Activated T-helper 2 cell treated with anti-CD3 and anti-CD28 coated beads, Interferon-gamma antibody, Interleukin-2, Interleukin-4, amounts not matched to agents 10 μg/mL and 5 μg/mL and 100 μg/mL, durations not matched to agents 14 hours and 24 hours and 36 hours (primary cell): Measurements from ENCODE around the gene SMIM1. TPM values are rescaled to one million over a fixed set of nuclear protein-coding genes. Genes with fewer than 3 reads are reported as not detected.
"Not testable (repeated sequence)": the region's sequence is repeated elsewhere in the genome, so short reads cannot be mapped to it uniquely, and the experiment has no call there.

Experiments
- DNase-seq: peaks from one replicate; pipeline ENCODE4 v3.0.0; 2021; ENCODE audit warnings: low spot score
- H3K27ac Mint-ChIP-seq: one replicate; pipeline ENCODE4 v1.8.0; 2021; ENCODE audit warnings: mixed read lengths
- H3K27me3 Mint-ChIP-seq: one replicate; pipeline ENCODE4 v1.8.0; 2021; ENCODE audit warnings: low read depth, mixed read lengths
- H3K36me3 Mint-ChIP-seq: one replicate; pipeline ENCODE4 v1.8.0; 2021; ENCODE audit warnings: low read depth, mixed read lengths
- H3K4me1 Mint-ChIP-seq: one replicate; pipeline ENCODE4 v1.8.0; 2021; ENCODE audit warnings: low read depth, mixed read lengths
- H3K4me3 Mint-ChIP-seq: one replicate; pipeline ENCODE4 v1.8.0; 2021; ENCODE audit warnings: low read depth, mild to moderate bottlenecking, moderate library complexity, mixed read lengths
- H3K9me3 Mint-ChIP-seq: one replicate; pipeline ENCODE4 v1.8.0; 2021; ENCODE audit warnings: mixed read lengths
- intact Hi-C: fragments of 100-400 bp; cut with micrococcal nuclease; formaldehyde crosslinking; loops from one replicate; pipeline ENCODE4 v1.15.1; 2023
- total RNA-seq: library from RNA; stranded (reverse); gene quantifications from 2 replicates; pipeline ENCODE4 v1.2.3, GENCODE V29; 2022

SMIM1 gene
- total RNA-seq, 1 donor from 2014 or later: 2.3 TPM

DNA sequence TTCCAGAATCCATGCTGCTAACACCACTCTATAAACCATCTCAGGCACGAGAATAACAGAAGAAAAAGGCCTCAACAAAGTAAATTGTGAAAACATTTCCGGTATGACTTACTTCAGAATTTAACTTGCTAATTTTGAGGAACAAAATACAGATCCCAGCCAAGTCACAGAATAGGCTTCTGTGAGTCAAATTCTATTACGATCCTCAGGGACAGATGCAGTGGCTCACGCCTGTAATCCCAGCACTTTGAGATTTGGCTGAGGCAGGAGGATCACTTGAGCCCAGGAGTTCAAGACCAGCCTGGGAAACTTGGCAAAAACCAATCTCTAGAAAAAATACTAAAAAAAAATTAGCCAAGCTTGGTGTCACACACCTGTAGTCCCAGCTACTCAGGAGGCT, 29.1 kb upstream of the SMIM1 start:
- intact Hi-C loops: no loop called here
- Mint-ChIP-seq H3K4me1 (peaks cover 19% of the 10 kb centered on the region), H3K36me3 (no peaks in the 10 kb centered on the region), H3K4me3 (no peak overlapping the region), H3K27ac (no peak overlapping the region), H3K9me3 (no peaks in the 10 kb centered on the region), H3K27me3 (no peaks in the 10 kb centered on the region)
- DNase-seq: no peak

DNA sequence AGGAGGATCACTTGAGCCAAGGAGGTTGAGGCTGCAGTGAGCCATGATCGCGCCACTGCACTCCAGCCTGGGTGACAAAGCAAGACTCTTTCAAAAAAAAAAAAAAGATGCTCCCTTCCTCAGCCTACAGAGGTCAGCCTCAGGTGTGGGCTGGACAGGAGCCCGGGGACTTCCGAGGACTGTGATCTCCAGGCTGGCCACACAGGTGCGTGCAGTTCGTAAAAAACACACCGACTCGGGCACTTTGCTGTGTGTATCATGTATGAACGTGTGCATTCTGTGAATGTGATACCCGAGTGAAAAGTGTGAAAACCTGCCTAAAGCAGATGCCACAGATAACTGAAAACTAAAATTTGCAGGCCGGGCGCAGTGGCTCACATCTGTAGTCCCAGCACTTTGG, 28.7 kb upstream of the SMIM1 start:
- Mint-ChIP-seq H3K27me3 (no peaks in the 10 kb centered on the region), H3K9me3 (no peaks in the 10 kb centered on the region), H3K4me1 (peaks cover 19% of the 10 kb centered on the region), H3K27ac (no peak overlapping the region), H3K36me3 (no peaks in the 10 kb centered on the region), H3K4me3 (no peak overlapping the region)
- no peak for DNase-seq
- intact Hi-C loops: no loop called here

DNA sequence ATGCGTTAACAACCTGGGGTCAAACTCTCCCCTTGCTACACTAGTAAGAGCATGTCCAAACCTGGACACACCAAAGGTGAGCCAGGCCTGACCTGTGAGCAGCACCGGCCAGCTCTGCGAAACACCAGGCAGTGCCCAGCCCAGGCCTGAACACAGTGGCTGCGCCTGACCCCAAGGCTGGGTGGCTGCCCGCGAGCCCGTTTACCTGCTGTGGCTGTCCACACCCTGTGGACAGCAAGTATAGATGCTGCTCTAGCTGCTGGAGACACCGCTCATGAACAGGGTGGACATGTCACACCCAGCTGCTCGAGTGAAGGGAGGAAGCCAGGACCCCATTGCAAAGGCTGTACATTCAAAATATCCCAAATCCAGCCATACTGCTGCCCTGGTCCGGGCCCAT, 27.9 kb upstream of the SMIM1 start:
- no peaks in the 10 kb centered on the region for H3K9me3 Mint-ChIP-seq
- no peak overlapping the region for H3K4me3 Mint-ChIP-seq
- peaks cover 19% of the 10 kb centered on the region for H3K4me1 Mint-ChIP-seq
- no peaks in the 10 kb centered on the region for H3K36me3 Mint-ChIP-seq
- no peak for DNase-seq
- H3K27ac Mint-ChIP-seq: no peak overlapping the region
- no peaks in the 10 kb centered on the region for H3K27me3 Mint-ChIP-seq
- intact Hi-C loops: no loop called here

DNA sequence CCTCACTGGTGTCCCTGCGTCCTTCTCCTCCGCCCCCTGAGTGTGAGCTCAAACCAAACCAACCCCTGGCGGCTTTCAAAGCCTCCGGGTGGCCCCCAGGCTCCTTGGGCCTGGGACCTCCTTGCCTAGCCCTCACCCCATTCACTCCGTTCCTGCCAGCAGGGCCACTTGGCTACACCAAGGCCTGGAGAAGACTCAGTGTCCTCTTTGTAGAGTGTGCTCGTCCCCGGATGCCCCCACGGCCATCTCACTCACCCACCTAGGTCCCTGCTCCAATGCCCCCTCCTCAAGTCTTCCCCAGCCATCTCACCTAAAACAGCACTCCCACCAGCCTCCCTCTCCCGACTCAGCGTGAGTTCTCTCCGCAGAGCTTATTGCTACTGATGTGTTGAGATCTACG, 27.5 kb upstream of the SMIM1 start:
- H3K27ac Mint-ChIP-seq: no peak overlapping the region
- DNase-seq: no peak
- H3K9me3 Mint-ChIP-seq: no peaks in the 10 kb centered on the region
- H3K4me1 Mint-ChIP-seq: peaks cover 19% of the 10 kb centered on the region
- intact Hi-C loops: no loop called here
- H3K4me3 Mint-ChIP-seq: no peak overlapping the region
- no peaks in the 10 kb centered on the region for H3K27me3 Mint-ChIP-seq
- H3K36me3 Mint-ChIP-seq: no peaks in the 10 kb centered on the region

DNA sequence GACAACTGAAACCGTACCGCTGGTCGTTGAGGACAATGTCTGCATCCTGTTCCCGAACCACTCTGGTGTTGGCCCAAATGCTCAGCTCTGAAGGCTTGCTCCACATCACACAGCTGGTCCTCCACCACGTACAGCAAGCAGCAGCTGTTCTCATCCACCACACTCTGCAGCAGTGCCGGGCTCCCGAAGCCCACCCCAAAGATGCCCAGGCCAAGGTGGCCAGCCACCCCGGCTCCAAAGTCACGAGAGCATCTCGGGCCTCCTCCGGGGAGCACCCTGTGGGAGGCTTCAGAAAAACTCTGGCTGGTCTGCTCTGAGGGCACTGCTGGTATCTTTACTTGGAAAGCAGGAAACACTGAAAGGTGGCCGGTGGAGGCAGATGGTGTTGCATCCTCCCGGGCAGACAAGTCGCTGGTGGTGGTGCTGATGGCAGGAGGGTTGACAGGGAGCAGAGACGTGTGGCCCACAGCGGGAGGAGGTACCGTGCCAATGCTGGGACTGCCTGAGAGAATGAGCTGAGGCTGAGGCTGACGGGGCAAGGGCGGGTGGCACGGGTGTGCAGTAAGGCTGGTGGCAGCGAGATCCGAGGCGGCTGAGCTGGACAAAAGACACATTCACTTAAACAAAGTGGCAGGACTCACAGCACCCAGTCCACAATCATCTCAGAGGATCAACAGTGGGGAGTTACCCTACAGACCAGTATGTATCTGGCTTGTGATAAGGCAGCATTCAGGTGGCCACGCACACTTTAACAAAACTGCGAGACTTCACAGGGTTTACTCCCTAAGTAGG, 26.8 kb upstream of the SMIM1 start:
- intact Hi-C loops: no loop called here
- DNase-seq: no peak
- peaks cover 19% of the 10 kb centered on the region for H3K4me1 Mint-ChIP-seq
- H3K36me3 Mint-ChIP-seq: no peaks in the 10 kb centered on the region
- H3K4me3 Mint-ChIP-seq: peak overlapping the region; percentile 77
- H3K9me3 Mint-ChIP-seq: no peaks in the 10 kb centered on the region
- no peaks in the 10 kb centered on the region for H3K27me3 Mint-ChIP-seq
- H3K27ac Mint-ChIP-seq: peak overlapping the region; percentile 24

DNA sequence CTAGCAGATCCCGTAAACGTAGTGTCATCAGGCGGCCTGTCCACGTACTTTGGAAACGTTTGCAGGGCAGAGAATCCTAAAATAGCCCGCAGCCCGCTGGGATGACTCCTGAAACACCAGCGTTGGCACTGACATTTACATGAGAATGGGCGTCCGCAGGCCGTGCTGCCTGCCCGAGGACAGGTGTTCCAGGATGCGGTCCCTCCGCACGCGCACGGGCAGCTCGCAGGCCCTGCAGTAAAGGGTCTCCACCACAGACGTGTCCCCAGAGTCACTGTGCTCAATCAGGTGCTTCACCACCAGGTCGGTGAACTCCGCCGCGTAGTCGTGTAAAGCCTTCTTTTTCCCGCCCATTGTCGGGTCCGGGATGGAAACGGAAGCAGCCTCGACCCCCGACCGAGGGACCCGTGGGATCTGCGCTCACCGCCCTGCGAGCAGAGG, 26.1 kb upstream of the SMIM1 start:
- H3K9me3 Mint-ChIP-seq: no peaks in the 10 kb centered on the region
- no peak for DNase-seq
- H3K4me1 Mint-ChIP-seq: peaks cover 19% of the 10 kb centered on the region
- intact Hi-C loops: no loop called here
- no peaks in the 10 kb centered on the region for H3K27me3 Mint-ChIP-seq
- H3K36me3 Mint-ChIP-seq: no peaks in the 10 kb centered on the region
- no peak overlapping the region for H3K27ac Mint-ChIP-seq
- H3K4me3 Mint-ChIP-seq: peak overlapping the region; percentile 77

DNA sequence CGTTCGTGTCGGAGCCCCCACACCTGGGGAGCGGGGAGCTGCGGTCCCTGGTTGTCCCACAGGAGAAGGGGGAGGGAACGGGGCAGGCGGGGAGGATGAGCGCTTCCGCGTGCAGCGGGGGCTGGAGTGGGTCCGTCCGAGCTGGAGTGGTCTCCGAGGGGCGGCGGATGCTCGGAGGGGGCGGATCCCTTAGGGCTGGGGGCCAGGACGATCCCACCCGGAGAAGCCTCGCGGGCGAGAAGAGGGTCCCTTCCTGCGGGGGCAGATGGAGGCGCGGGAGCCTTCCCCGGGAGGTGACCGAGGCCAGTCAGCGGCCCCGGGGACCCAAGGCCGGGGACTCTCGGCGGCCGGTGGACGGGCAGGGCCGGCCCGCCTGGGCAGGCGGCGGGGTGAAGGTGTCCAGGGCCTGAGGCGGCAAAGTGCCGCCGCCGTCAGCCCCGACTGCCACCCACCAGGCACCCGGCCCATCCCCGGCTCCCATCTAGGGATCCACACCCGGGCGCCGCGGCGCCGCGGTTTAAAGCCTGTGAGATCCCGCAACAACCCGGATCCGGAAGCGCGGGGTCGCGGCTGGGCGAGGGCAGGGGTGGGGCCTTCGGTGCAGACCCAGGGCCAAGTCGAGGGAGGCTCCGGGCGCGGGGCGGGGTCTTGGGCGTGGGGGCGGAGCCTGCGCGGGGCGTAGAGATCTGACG, 25.6 kb upstream of the SMIM1 start:
- peak; percentile 81 for DNase-seq
- Mint-ChIP-seq H3K27me3 (no peaks in the 10 kb centered on the region), H3K36me3 (no peaks in the 10 kb centered on the region), H3K4me1 (peaks cover 19% of the 10 kb centered on the region), H3K4me3 (peak overlapping the region; percentile 77), H3K9me3 (no peaks in the 10 kb centered on the region), H3K27ac (no peak overlapping the region)
- intact Hi-C loops: no loop called here

DNA sequence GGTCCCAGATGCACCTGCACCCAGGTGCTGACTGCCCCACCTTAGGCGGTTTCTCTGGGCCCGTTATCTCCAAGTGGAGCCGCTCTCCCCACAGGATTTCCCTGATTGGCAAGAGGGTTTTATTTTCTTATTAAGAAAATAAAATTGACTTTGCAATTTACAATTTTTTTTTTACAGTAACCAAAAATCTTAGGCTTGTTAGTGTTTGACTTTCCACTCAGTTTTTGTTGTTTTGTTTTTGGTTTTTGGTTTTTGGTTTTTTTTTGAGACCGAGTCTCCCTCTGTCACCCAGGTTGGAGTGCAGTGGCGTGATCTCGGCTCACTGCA, 25.1 kb upstream of the SMIM1 start:
- no peak overlapping the region for H3K27ac Mint-ChIP-seq
- no peaks in the 10 kb centered on the region for H3K36me3 Mint-ChIP-seq
- no peak for DNase-seq
- no peaks in the 10 kb centered on the region for H3K27me3 Mint-ChIP-seq
- peak overlapping the region; percentile 71 for H3K4me3 Mint-ChIP-seq
- H3K4me1 Mint-ChIP-seq: peaks cover 19% of the 10 kb centered on the region
- H3K9me3 Mint-ChIP-seq: no peaks in the 10 kb centered on the region
- intact Hi-C loops: no loop called here

DNA sequence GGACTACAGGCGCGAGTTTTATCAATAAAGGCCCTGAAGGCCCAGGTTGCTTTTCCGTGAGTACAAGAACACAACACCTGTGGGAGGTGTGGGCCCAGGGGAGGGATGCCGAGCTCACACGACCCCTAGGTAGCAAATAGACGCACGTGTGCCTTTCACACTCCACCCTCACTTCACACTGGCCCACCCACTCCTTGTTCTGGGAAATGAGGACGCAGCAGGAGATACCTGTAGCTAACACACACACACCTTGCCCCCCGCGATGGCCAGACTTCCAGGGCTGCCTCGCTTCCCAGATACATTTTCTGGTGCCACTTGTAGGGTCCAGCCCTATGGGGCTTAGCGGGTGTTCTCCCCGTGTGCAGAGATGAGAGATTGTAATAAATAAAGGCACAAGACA, 24.6 kb upstream of the SMIM1 start:
- H3K27ac Mint-ChIP-seq: no peak overlapping the region
- intact Hi-C loops: no loop called here
- no peak for DNase-seq
- H3K4me3 Mint-ChIP-seq: peak overlapping the region; percentile 71
- no peaks in the 10 kb centered on the region for H3K36me3 Mint-ChIP-seq
- no peaks in the 10 kb centered on the region for H3K9me3 Mint-ChIP-seq
- peaks cover 19% of the 10 kb centered on the region for H3K4me1 Mint-ChIP-seq
- H3K27me3 Mint-ChIP-seq: no peaks in the 10 kb centered on the region

DNA sequence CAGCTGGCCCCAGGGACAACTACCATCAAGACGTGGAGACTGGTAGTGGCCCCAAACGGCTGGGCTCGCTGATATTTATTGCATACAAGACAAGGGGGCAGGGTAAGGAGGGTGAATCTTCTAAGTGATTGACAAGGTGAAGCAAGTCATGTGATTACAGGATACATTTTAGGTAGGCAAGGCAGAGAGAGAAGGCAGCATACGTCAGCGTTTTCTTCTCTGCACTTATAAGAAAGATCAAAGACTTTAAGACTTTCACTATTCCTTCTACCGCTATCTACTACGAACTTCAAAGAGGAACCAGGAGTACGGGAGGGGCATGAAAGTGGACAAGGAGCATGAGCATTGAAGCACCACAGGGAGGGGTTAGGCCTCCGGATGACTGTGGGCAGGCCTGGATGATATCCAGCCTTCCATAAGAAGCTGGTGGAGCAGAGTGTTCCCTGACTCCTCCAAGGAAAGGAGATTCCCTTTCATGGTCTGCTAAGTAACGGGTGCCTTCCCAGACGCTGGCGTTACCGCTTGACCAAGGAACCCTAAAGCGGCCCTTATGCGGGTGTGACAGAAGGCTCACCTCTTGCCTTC, 24.1 kb upstream of the SMIM1 start:
- H3K4me3 Mint-ChIP-seq: peak overlapping the region; percentile 44
- H3K27ac Mint-ChIP-seq: not testable (repeated sequence)

DNA sequence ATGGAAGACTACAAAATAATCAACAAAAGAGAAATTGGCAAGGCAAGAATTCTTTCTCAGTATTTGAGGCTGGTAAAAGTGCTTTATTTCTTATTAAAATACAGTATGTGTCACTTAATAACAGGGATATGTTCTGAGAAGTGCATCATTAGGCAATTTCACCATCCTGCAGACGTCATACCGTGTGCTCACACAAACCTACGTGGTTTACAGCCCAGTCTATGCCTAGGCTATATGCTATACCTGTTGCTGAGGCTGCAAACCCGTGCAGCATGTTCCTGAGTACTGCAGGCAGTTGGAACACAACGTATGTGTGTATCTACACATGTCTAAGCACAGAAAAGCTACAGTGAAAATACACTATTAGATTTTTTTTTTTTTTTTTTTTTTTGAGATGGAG, 23.0 kb upstream of the SMIM1 start:
- H3K36me3 Mint-ChIP-seq: no peaks in the 10 kb centered on the region
- intact Hi-C loops: no loop called here
- H3K4me1 Mint-ChIP-seq: peaks cover 18% of the 10 kb centered on the region
- H3K27me3 Mint-ChIP-seq: no peaks in the 10 kb centered on the region
- DNase-seq: no peak
- H3K9me3 Mint-ChIP-seq: no peaks in the 10 kb centered on the region
- no peak overlapping the region for H3K4me3 Mint-ChIP-seq
- no peak overlapping the region for H3K27ac Mint-ChIP-seq

More for the DNA sequence above, 24.1 kb upstream of the SMIM1 start:
- intact Hi-C loops, H3K27me3 Mint-ChIP-seq, H3K36me3 Mint-ChIP-seq, DNase-seq, H3K9me3 Mint-ChIP-seq: not testable (repeated sequence)
- H3K4me1 Mint-ChIP-seq: peaks cover 19% of the 10 kb centered on the region

DNA sequence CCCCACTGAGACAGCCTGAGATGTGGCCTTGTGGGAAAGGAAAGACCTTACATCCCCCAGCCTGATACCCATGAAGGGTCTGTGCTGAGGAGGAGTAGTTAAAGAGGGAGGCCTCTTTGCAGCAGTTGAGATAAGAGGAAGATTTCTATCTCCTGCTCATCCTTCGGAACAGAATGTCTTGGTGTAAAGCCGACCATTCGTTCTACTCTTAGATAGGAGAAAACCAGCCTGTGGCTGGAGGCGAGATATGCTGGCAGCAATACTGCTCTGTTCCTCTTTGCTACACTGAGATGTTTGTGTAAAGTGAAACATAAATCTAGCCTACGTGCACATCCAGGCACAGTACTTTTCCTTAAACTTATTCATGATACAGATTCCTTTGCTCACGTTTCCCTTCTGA, 21.8 kb upstream of the SMIM1 start:
- intact Hi-C loops: no loop called here
- peaks cover 9% of the 10 kb centered on the region for H3K4me1 Mint-ChIP-seq

DNA sequence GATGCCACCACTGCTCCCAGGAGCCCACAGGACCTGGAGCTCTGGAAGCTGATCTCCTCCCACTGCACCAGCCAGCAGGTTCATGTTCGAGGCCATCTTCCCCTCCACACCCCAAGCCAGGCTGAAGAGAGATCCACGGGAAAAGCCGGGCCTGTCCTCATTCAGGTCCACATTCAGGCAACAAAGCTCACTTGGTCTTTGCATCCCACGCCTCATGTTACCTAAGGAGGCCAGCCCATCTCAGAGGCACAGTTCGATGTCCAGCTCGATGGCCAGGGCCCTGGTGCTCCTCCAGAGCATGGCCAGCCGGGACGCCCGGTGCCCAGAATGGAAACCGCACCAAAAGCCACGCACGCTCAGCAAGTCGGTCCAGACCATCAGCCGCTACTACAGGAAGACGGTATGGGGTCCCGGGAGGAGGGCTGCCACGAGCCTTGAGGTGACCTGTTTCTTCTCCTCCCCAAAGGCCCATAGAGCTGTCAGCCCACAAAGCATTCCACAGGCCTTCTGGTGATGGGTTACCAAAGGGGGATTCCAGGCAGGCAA, 20.1 kb upstream of the SMIM1 start, which contains the start of gene CCDC27:
Gene CCDC27 (plus strand): TSS at position 51 of the 546 bp plus-strand sequence. CDS start 32 bp downstream, at position 83.
- H3K4me1 Mint-ChIP-seq: peaks cover 6% of the 10 kb centered on the region
- H3K9me3 Mint-ChIP-seq: no peaks in the 10 kb centered on the region
- no peak within 1 kb of the TSS for H3K27ac Mint-ChIP-seq
- no peaks in the 10 kb centered on the region for H3K36me3 Mint-ChIP-seq
- H3K27me3 Mint-ChIP-seq: no peaks in the 10 kb centered on the region
- H3K4me3 Mint-ChIP-seq: no peak within 1 kb of the TSS
- no peak for DNase-seq
- intact Hi-C loops: no loop called here

More for the DNA sequence above, 21.8 kb upstream of the SMIM1 start:
- Mint-ChIP-seq H3K27ac (no peak overlapping the region), H3K27me3 (no peaks in the 10 kb centered on the region), H3K9me3 (no peaks in the 10 kb centered on the region), H3K4me3 (no peak overlapping the region), H3K36me3 (no peaks in the 10 kb centered on the region)
- DNase-seq: no peak
